ENCODE measurements around the gene PDE1C.

DNA sequence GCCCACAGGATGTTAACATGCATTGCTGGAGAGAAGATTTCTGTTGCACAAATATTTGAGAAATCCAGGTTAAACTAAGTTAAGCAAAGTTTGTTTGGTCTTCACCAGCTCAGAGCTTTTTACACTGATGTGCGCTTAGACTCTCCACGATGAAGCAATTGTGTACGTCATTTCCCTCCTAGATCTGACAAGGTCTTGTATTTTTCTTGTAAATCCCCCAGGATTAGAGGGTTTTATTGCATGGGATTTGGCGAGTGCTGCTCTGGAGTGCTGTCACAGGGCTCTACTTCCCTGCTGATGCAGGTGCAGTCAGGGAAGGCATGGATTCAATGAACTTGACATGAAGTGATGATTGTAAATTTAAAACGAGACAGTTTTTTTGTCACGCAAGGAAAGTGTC is 173.3 kb downstream of the PDE1C start:
- no peak for TF ChIP-seq POLR2A (IDR thresholded peaks at IDR 0.05; ENCODE audit: low read depth, low read length)
- no peak for TF ChIP-seq POLR2AphosphoS5 (IDR thresholded peaks at IDR 0.05; ENCODE audit: low read depth, low read length)
- TF ChIP-seq TAF1 (IDR thresholded peaks at IDR 0.05; ENCODE audit: low read depth, low read length) = no peak
- TF ChIP-seq SPI1 (IDR thresholded peaks at IDR 0.05; ENCODE audit: low read depth, low read length) = no peak
- TF ChIP-seq POU2F2 (IDR thresholded peaks at IDR 0.05; ENCODE audit: low read depth, low read length) = no peak
- TF ChIP-seq PAX5 (IDR thresholded peaks at IDR 0.05; ENCODE audit: insufficient read depth, low read length, severe bottlenecking) = no peak

Data from GM12891 (cell line).